ENCODE measurements around the gene LZTS3.
"Not testable (repeated sequence)": the region's sequence is repeated elsewhere in the genome, so short reads cannot be mapped to it uniquely, and the experiment has no call there.

- not testable (repeated sequence) for TF ChIP-seq CTCF (IDR thresholded peaks at IDR 0.05; ENCODE audit: borderline replicate concordance, extremely low read depth, low read length, poor library complexity, severe bottlenecking); EZH2 (IDR thresholded peaks at IDR 0.05; ENCODE audit: borderline replicate concordance, low read depth, low read length, severe bottlenecking)
Observed at GRCh38 chr20:3215359-3215917, 42.1 kb upstream of the LZTS3 start.
